Heart left ventricle (tissue), 16 donors: ENCODE results near the gene CPE. TPM values are rescaled to one million over a fixed set of nuclear protein-coding genes. Genes with fewer than 3 reads are reported as not detected.
A peak's percentile ranks its signal among the peaks of the same experiment; 100 is the strongest.

Experiments
- ATAC-seq, 4 donors: fragments of 200-7000 bp; cut with Tn5 transposase; one replicate each; pipeline ENCODE4 v1.9.1; 2020 to 2022; ENCODE audit warnings: moderate library complexity in 4 of 4, mild to moderate bottlenecking in 3 of 4, moderate number of reproducible peaks in 1 of 4
- DNase-seq, 5 donors: peaks; one replicate each; pipeline ENCODE4 v3.0.0-alpha.2; 2020
- H3K27ac ChIP-seq, 12 donors: fragments of 200-600 bp; sonication (generic) in 4 of 12; one replicate each; pipeline versions ENCODE4 v1.5.0 to v1.8.0; 2016 to 2022; ENCODE audit warnings: mild to moderate bottlenecking in 2 of 12
- H3K27me3 ChIP-seq, 9 donors: fragments of 200-600 bp; sonication (generic) in 2 of 9; one replicate each; pipeline versions ENCODE4 v1.5.1 to v1.8.0; 2016 to 2022; ENCODE audit warnings: mild to moderate bottlenecking in 3 of 9
- H3K36me3 ChIP-seq, 9 donors: fragments of 200-600 bp; sonication (generic) in 2 of 9; one replicate each; pipeline versions ENCODE4 v1.5.0 to v1.8.0; 2018 to 2022; ENCODE audit warnings: mild to moderate bottlenecking in 2 of 9
- H3K4me1 ChIP-seq, 12 donors: fragments of 200-600 bp; sonication (generic) in 4 of 12; one replicate each; pipeline versions ENCODE4 v1.5.0 to v1.8.0; 2016 to 2022; ENCODE audit warnings: mild to moderate bottlenecking in 3 of 12
- H3K4me3 ChIP-seq, 12 donors: fragments of 200-600 bp; sonication (generic) in 4 of 12; one replicate each; pipeline versions ENCODE4 v1.5.0 to v1.8.0; 2017 to 2022; ENCODE audit warnings: mild to moderate bottlenecking in 9 of 12, moderate library complexity in 4 of 12
- H3K9me3 ChIP-seq, 12 donors: fragments of 200-600 bp; sonication (generic) in 4 of 12; one replicate each; pipeline versions ENCODE4 v1.5.0 to v1.8.0; 2016 to 2022; ENCODE audit warnings: mild to moderate bottlenecking in 1 of 12
- CTCF ChIP-seq, 12 donors: fragments of 200-600 bp; sonication (generic) in 4 of 12; IDR thresholded peaks; one replicate each; pipeline versions ENCODE4 v1.5.0 to v1.8.0; 2018 to 2022; ENCODE audit warnings: antibody characterized with exemption in 12 of 12, mild to moderate bottlenecking in 5 of 12
- POLR2A ChIP-seq, 2 donors: fragments of 450-650 bp; IDR thresholded peaks; one replicate each; pipeline ENCODE4 v1.6.1; 2017; ENCODE audit warnings: antibody characterized with exemption in 2 of 2, mild to moderate bottlenecking in 2 of 2, moderate library complexity in 2 of 2
- WGBS, 4 donors: extraction: QIAGEN DNeasy Blood & Tissue Kit in 2 of 4; methylation state at CpG; one replicate each; pipeline versions ENCODE4 v1.1.5 to v1.1.7; 2013 to 2018; 5-methylcytosine and 5-hydroxymethylcytosine counted together
- intact Hi-C, 10 donors: fragments of 100-400 bp; cut with DNase I; formaldehyde crosslinking; loops; one replicate each; pipeline versions ENCODE4 v1.11.1 to v1.14.2; 2022
- polyA plus RNA-seq, 2 donors: library from polyadenylated mRNA; stranded (reverse); fragments of 200-250 nt; gene quantifications; one replicate each; pipeline ENCODE4 v1.2.3, GENCODE V29; 2013
- total RNA-seq, 9 donors: library from RNA; depleted of rRNA in 2 of 9; stranded (reverse); fragments of >200 nt in 2 of 9; fragmentation: NEBNext Ultra II Directional in 3 of 9; extraction: Animal tissue kit (Norgen Biotek cat#: 25700) in 3 of 9; gene quantifications; one replicate each; pipeline versions ENCODE4 v1.1.0 to v1.2.4, GENCODE V29; 2016 to 2023
- donor health status: ischemic (EF 13 %, LVEDD 7.1; RV severe dilation, severe dysfunction).
- donor health status: healthy with polysubstance abuse.
- donor health status: DM: no; HTN: yes; CAD: no.
- donor health status: DM: no; HTN: no; CAD: no.
- donor health status: ischemic (EF 25% LVEDD 6.9; RV normal size, moderate dysfunction).
- donor health status: ischemic (EF 25% LVEDD 5.7; RV mildly dilated, moderate dysfunction).
- donor health status: healthy.
- donor health status: DM: yes; HTN: yes; CAD: no.
- donor health status: ischemic (EF 35%, LVEDD 5.7; RV mildly dilated, moderate dysfunction).
- donor health status: nonischemic (EF 11% LVEDD 7.7; RV severe dilation, severe dysfunction).
- donor health status: DM: yes; HTN: yes; CAD: no.
- donor health status: PGD.
- donor health status: ischemic (EF 29% LVEDD 5.4; RV normal size, mild dysfunction).
- donor health status: nonischemic (EF 23%, LVEDD 6.1; RV moderate dilation, normal function).

Gene CPE
- total and polyA plus RNA-seq, 11 donors: 13.3 to 115 (median 28.4) TPM

GRCh38 chr4:165520086-165520485 is 141.3 kb downstream of the CPE start:
- Histone ChIP-seq H3K9me3 (no peaks in the 10 kb centered on the region), H3K27me3 (no peaks in the 10 kb centered on the region), H3K27ac (no peak overlapping the region), H3K4me3 (no peak overlapping the region), H3K36me3 (no peaks in the 10 kb centered on the region), H3K4me1 (no peaks in the 10 kb centered on the region)
- TF ChIP-seq CTCF (IDR thresholded peaks at IDR 0.05): no peak
- TF ChIP-seq POLR2A (IDR thresholded peaks at IDR 0.05): no peak
- intact Hi-C loops: no loop called here
- no peak for ATAC-seq
- no peak for DNase-seq
- WGBS, 4 donors: 68 to 87% (median 81%) methylated on average over 4 of the region's 4 CpGs

DNA sequence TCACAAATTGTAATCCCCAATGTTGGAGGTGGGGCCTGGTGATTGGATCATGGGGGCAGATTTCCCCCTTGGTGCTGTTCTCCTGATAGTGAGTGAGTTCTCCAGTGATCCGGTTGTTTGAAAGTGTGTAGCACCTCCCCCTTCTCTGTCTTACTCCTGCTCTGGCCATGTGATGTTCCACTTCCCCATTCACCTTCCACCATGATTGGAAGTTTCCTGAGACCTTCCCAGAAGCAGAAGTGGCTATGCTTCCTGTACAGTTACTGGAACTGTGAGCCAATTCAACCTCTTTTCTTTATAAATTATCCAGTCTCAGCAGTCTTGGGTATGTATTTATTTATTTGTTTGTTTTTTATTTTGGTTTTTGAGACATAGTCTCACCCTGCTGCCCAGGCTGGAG is 143.2 kb downstream of the CPE start:
- H3K27me3 ChIP-seq: no peaks in the 10 kb centered on the region
- H3K9me3 ChIP-seq: no peaks in the 10 kb centered on the region
- no peak for DNase-seq
- ATAC-seq: no peak
- H3K27ac ChIP-seq: no peak overlapping the region
- H3K4me1 ChIP-seq: no peaks in the 10 kb centered on the region
- TF ChIP-seq CTCF (IDR thresholded peaks at IDR 0.05): no peak
- no peak for TF ChIP-seq POLR2A (IDR thresholded peaks at IDR 0.05)
- H3K36me3 ChIP-seq: no peaks in the 10 kb centered on the region
- H3K4me3 ChIP-seq: no peak overlapping the region
- WGBS, 4 donors: 84 to 100% (median 88%) methylated on average over 1 of the region's 1 CpG
- intact Hi-C loops: no loop called here

GRCh38 chr4:165524532-165525190 is 145.9 kb downstream of the CPE start:
- WGBS, 4 donors: 75 to 86% (median 84%) methylated on average over 9 of the region's 9 CpGs
- peak overlapping the region in 1 of 12 donors; percentile 20 for H3K27ac ChIP-seq
- no peak for DNase-seq
- no peaks in the 10 kb centered on the region for H3K27me3 ChIP-seq
- TF ChIP-seq POLR2A (IDR thresholded peaks at IDR 0.05): no peak
- no peak for TF ChIP-seq CTCF (IDR thresholded peaks at IDR 0.05)
- intact Hi-C loops: no loop called here
- no peaks in the 10 kb centered on the region for H3K4me1 ChIP-seq
- no peaks in the 10 kb centered on the region for H3K36me3 ChIP-seq
- H3K9me3 ChIP-seq: no peaks in the 10 kb centered on the region
- H3K4me3 ChIP-seq: no peak overlapping the region
- peak in 3 of 4 donors; percentile 18 to 73 (median 57) for ATAC-seq

- Histone ChIP-seq H3K27ac (no peak overlapping the region), H3K4me3 (no peak overlapping the region), H3K4me1 (no peaks in the 10 kb centered on the region), H3K27me3 (peaks cover 0 to 5% (median 0%) of the 10 kb centered on the region in 9 donors), H3K9me3 (no peaks in the 10 kb centered on the region), H3K36me3 (no peaks in the 10 kb centered on the region)
- DNase-seq (no peak), ATAC-seq (no peak)
- 79 to 84% (median 82%) methylated on average over 4 of the region's 4 CpGs for WGBS, 4 donors
- TF ChIP-seq POLR2A (IDR thresholded peaks at IDR 0.05) (no peak), CTCF (IDR thresholded peaks at IDR 0.05) (no peak)
- intact Hi-C loops: loop anchor here in 5 of 10 donors (2.0 to 10.0 kb wide), 3 partner anchors 322 to 722 kb away; no protein-coding TSS in a partner anchor
Measured at GRCh38 chr4:165532976-165533375, 154.2 kb downstream of the CPE start.
